GM21576 (cell line): Measurements from ENCODE around the gene AP5S1.

ENCODE experiments used
- ATAC-seq: cut with Tn5 transposase; IDR thresholded peaks from one replicate; pipeline ENCODE4 v1.9.1; 2021; ENCODE audit warnings: mild to moderate bottlenecking, moderate library complexity; ENCODE audit not compliant: unreplicated experiment

Gene AP5S1

GRCh38 chr20:3873507-3873906 lies 53.2 kb downstream of the AP5S1 start:
- ATAC-seq: no peak

GRCh38 chr20:3874194-3874844 lies 54.0 kb downstream of the AP5S1 start:
- no peak for ATAC-seq

GRCh38 chr20:3875378-3875974 lies 55.1 kb downstream of the AP5S1 start:
- no peak for ATAC-seq

GRCh38 chr20:3876000-3876399 lies 55.7 kb downstream of the AP5S1 start:
- no peak for ATAC-seq

- ATAC-seq: no peak
These were observed 56.3 kb downstream of the AP5S1 start for GRCh38 chr20:3876676-3877075.
